HG03196 (cell line): ENCODE measurements around the gene CARD9.

Experiments
- ATAC-seq: cut with Tn5 transposase; IDR thresholded peaks from one replicate; pipeline ENCODE4 v1.9.1; 2021; ENCODE audit not compliant: unreplicated experiment

The CARD9 gene

GRCh38 chr9:136337416-136338395 is 35.8 kb downstream of the CARD9 start:
- ATAC-seq: no peak

GRCh38 chr9:136336881-136337280 is 36.6 kb downstream of the CARD9 start:
- ATAC-seq: no peak

- ATAC-seq: no peak
These were observed 37.2 kb downstream of the CARD9 start for GRCh38 chr9:136336156-136336870.

- no peak for ATAC-seq
These were observed 37.9 kb downstream of the CARD9 start for GRCh38 chr9:136335296-136336155.

GRCh38 chr9:136334541-136334940 is 38.9 kb downstream of the CARD9 start:
- no peak for ATAC-seq

- no peak for ATAC-seq
These were observed 40.0 kb downstream of the CARD9 start for GRCh38 chr9:136333486-136333885.

- no peak for ATAC-seq
These were observed 40.4 kb downstream of the CARD9 start for GRCh38 chr9:136333045-136333444.

- no peak for ATAC-seq
These were observed 40.9 kb downstream of the CARD9 start for GRCh38 chr9:136332482-136332983.

GRCh38 chr9:136331556-136332481 is 41.6 kb downstream of the CARD9 start:
- no peak for ATAC-seq

- no peak for ATAC-seq
These were observed 42.4 kb downstream of the CARD9 start for GRCh38 chr9:136331030-136331429.

GRCh38 chr9:136330406-136330990 is 43.0 kb downstream of the CARD9 start:
- ATAC-seq: no peak

- ATAC-seq: no peak
These were observed 43.6 kb downstream of the CARD9 start for GRCh38 chr9:136329636-136330405.

GRCh38 chr9:136329211-136329627 is 44.2 kb downstream of the CARD9 start:
- no peak for ATAC-seq

- no peak for ATAC-seq
These were observed 44.8 kb downstream of the CARD9 start for GRCh38 chr9:136328622-136329041.

GRCh38 chr9:136328011-136328621 is 45.4 kb downstream of the CARD9 start:
- ATAC-seq: no peak

GRCh38 chr9:136327304-136327974 is 46.0 kb downstream of the CARD9 start, which contains the start of gene GPSM1:
TSS of gene GPSM1 (plus strand) at chr9:136327539. CDS start at chr9:136327696, 157 bp downstream.
- no peak for ATAC-seq

GRCh38 chr9:136326761-136327303 is 46.6 kb downstream of the CARD9 start:
- ATAC-seq: no peak
